Epithelial cell of prostate (primary cell): ENCODE results near the gene SLC9A3.

Experiments
- DNase-seq: peaks from one replicate; pipeline ENCODE4 v3.0.0-alpha.2; 2011; ENCODE audit warnings: low read depth, low spot score
- H3K27ac ChIP-seq: fragments of 450-650 bp; 2 replicates; pipeline ENCODE4 v1.5.1; 2017; ENCODE audit warnings: mild to moderate bottlenecking

Gene SLC9A3

GRCh38 chr5:423626-424261 is 100.5 kb downstream of the SLC9A3 start:
- no peak overlapping the region for H3K27ac ChIP-seq
- DNase-seq = no peak

- DNase-seq = no peak
These were observed 101.0 kb downstream of the SLC9A3 start for GRCh38 chr5:423233-423565.

GRCh38 chr5:422323-423232 is 101.7 kb downstream of the SLC9A3 start:
- no peak overlapping the region for H3K27ac ChIP-seq
- DNase-seq = no peak

More at GRCh38 chr5:423233-423565, 101.0 kb downstream of the SLC9A3 start:
- no peak overlapping the region for H3K27ac ChIP-seq

- DNase-seq = no peak
- H3K27ac ChIP-seq = no peak overlapping the region
These were observed 102.3 kb downstream of the SLC9A3 start for GRCh38 chr5:421901-422300.

- DNase-seq = no peak
- no peak overlapping the region for H3K27ac ChIP-seq
These were observed 102.9 kb downstream of the SLC9A3 start for GRCh38 chr5:421287-421880.

- DNase-seq = no peak
- no peak overlapping the region for H3K27ac ChIP-seq
These were observed 103.5 kb downstream of the SLC9A3 start for GRCh38 chr5:420632-421286.
